Hepatocyte (in vitro differentiated cells): ENCODE data around the gene IL1RAPL1. TPM values are rescaled to one million over a fixed set of nuclear protein-coding genes. Genes with fewer than 3 reads are reported as not detected.

Experiments used
- DNase-seq: peaks from one replicate; pipeline ENCODE4 v3.0.0-alpha.2; 2016; ENCODE audit warnings: low spot score
- H2AFZ ChIP-seq: fragments of 200-600 bp; sonication (generic); 2 replicates; pipeline ENCODE4 v1.6.0; 2016; ENCODE audit warnings: antibody characterized with exemption, mild to moderate bottlenecking
- H3K27ac ChIP-seq: fragments of 200-600 bp; sonication (generic); 2 replicates; pipeline ENCODE4 v1.5.1; 2016; ENCODE audit warnings: mild to moderate bottlenecking
- H3K27me3 ChIP-seq: fragments of 200-600 bp; sonication (generic); 2 replicates; pipeline ENCODE4 v1.6.1; 2016
- H3K36me3 ChIP-seq: fragments of 200-600 bp; sonication (generic); replicated peaks from 2 replicates; pipeline ENCODE4 v1.5.1; 2016; ENCODE audit warnings: low read depth; ENCODE audit not compliant: insufficient read depth
- H3K4me1 ChIP-seq: fragments of 200-600 bp; sonication (generic); 2 replicates; pipeline ENCODE4 v1.5.1; 2016; ENCODE audit warnings: mild to moderate bottlenecking, moderate library complexity; ENCODE audit not compliant: insufficient read depth
- H3K4me2 ChIP-seq: fragments of 200-600 bp; sonication (generic); 2 replicates; pipeline ENCODE4 v1.6.0; 2016
- H3K4me3 ChIP-seq: fragments of 200-600 bp; sonication (generic); 2 replicates; pipeline ENCODE4 v1.5.1; 2016; ENCODE audit warnings: mild to moderate bottlenecking
- H3K79me2 ChIP-seq: fragments of 200-600 bp; sonication (generic); 2 replicates; pipeline ENCODE4 v1.6.0; 2017; ENCODE audit warnings: mild to moderate bottlenecking
- H3K9me2 ChIP-seq: fragments of 200-600 bp; sonication (generic); replicated peaks from 2 replicates; pipeline ENCODE4 v1.6.0; 2017; ENCODE audit warnings: mild to moderate bottlenecking; ENCODE audit not compliant: insufficient read depth
- H3K9me3 ChIP-seq: fragments of 200-600 bp; sonication (generic); 2 replicates; pipeline ENCODE4 v1.5.1; 2016; ENCODE audit warnings: low read depth, mild to moderate bottlenecking
- H4K20me1 ChIP-seq: fragments of 200-600 bp; sonication (generic); 2 replicates; pipeline ENCODE4 v1.6.0; 2016; ENCODE audit warnings: mild to moderate bottlenecking; ENCODE audit not compliant: insufficient read depth, poor library complexity, severe bottlenecking
- CTCF ChIP-seq: fragments of 200-600 bp; sonication (generic); IDR thresholded peaks from 2 replicates; pipeline ENCODE4 v1.5.1; 2016; ENCODE audit warnings: antibody characterized with exemption, mild to moderate bottlenecking; ENCODE audit not compliant: poor library complexity
- EZH2 ChIP-seq: fragments of 200-600 bp; sonication (generic); IDR thresholded peaks from 2 replicates; pipeline ENCODE4 v1.6.1; 2016; ENCODE audit warnings: antibody characterized with exemption, mild to moderate bottlenecking, borderline replicate concordance
- EZH2phosphoT487 ChIP-seq: fragments of 200-600 bp; sonication (generic); IDR thresholded peaks from one replicate; pipeline ENCODE4 v1.6.1; 2018; ENCODE audit warnings: antibody characterized with exemption, mild to moderate bottlenecking, low read depth, moderate library complexity; ENCODE audit not compliant: unreplicated experiment, severe bottlenecking
- WGBS: methylation state at CpG from one replicate; pipeline ENCODE4 v1.1.6; 2016; ENCODE audit warnings: low lambda C conversion rate; ENCODE audit errors: missing lambda C conversion rate; 5-methylcytosine and 5-hydroxymethylcytosine counted together
- polyA plus RNA-seq: library from polyadenylated mRNA; unstranded; fragments of >200 nt; fragmentation: Nextera tagmentation; extraction: Ambion mirVana; gene quantifications from 2 replicates; pipeline ENCODE4 v1.2.1, GENCODE V29; 2016
- total RNA-seq: library from RNA; depleted of rRNA; stranded (reverse); fragments of >200 nt; gene quantifications from 2 replicates; pipeline ENCODE4 v1.2.3, GENCODE V29; 2014

Gene IL1RAPL1
- total and polyA plus RNA-seq, 2 experiments from 2014 or later: 0.89 to 2.7 TPM

GRCh38 chrX:29693912-29694311 lies 1106.7 kb downstream of the IL1RAPL1 start:
- Histone ChIP-seq H3K4me1 (no peaks in the 10 kb centered on the region), H3K9me3 (no peaks in the 10 kb centered on the region), H2AFZ (no peak overlapping the region), H3K4me3 (no peak overlapping the region), H3K9me2 (no peaks in the 10 kb centered on the region), H3K36me3 (no peaks in the 10 kb centered on the region), H3K27me3 (no peaks in the 10 kb centered on the region), H3K79me2 (no peaks in the 10 kb centered on the region), H3K27ac (no peak overlapping the region), H4K20me1 (no peaks in the 10 kb centered on the region), H3K4me2 (no peak overlapping the region)
- 60% methylated on average over 3 of the region's 3 CpGs for WGBS
- TF ChIP-seq EZH2: no peak
- no peak for TF ChIP-seq CTCF
- no peak for TF ChIP-seq EZH2phosphoT487
- DNase-seq: no peak

DNA sequence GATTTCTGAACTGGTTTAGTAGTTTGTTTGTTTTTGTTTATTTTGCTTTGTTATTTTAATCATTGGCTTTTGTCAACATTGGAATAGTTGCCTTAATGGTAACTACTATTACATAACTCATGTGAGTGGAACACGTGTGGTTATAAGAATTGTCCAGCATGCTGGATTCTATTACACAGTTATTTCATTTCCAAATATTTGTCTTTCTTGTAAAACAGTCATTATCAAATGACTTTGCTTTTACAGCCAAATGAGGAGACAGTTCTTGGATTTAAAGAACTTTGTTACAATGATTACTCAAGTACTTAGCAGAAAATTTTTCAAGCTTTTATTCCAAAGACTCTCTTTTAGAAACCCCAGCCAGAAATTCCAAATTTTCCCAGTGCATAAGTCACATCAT lies 1112.0 kb downstream of the IL1RAPL1 start:
- 21% methylated on average over 1 of the region's 1 CpG for WGBS
- no peak for DNase-seq

DNA sequence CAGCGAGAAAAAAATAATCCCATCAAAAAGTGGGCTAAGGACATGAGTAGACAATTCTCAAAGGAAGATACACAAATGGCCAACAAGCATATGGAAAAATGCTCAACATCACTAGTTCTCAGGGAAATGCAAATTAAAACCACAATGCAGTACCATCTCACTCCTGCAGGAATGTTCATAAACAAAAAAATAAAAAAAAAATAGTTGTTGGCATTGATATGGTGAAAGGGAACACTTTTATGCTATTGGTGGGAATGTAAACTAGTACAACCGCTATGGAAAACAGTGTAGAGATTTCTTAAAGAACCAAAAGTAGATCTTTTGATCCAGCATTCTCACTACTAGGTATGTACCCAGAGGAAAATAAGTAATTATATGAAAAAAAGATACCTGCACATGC lies 1119.8 kb downstream of the IL1RAPL1 start:
- Histone ChIP-seq H3K9me2 (no peaks in the 10 kb centered on the region), H2AFZ (no peak overlapping the region), H3K4me1 (no peaks in the 10 kb centered on the region), H3K27me3 (no peaks in the 10 kb centered on the region), H3K4me2 (no peak overlapping the region), H3K27ac (no peak overlapping the region), H3K4me3 (no peak overlapping the region), H3K79me2 (no peaks in the 10 kb centered on the region), H4K20me1 (no peaks in the 10 kb centered on the region), H3K36me3 (no peaks in the 10 kb centered on the region), H3K9me3 (no peaks in the 10 kb centered on the region)
- no peak for DNase-seq
- 91% methylated on average over 2 of the region's 2 CpGs for WGBS
- no peak for TF ChIP-seq EZH2phosphoT487
- TF ChIP-seq CTCF: no peak
- TF ChIP-seq EZH2: no peak

More for the DNA sequence above, 1112.0 kb downstream of the IL1RAPL1 start:
- no peaks in the 10 kb centered on the region for H3K4me1 ChIP-seq
- H3K9me2 ChIP-seq: no peaks in the 10 kb centered on the region
- no peak overlapping the region for H3K27ac ChIP-seq
- no peak overlapping the region for H3K4me2 ChIP-seq
- H3K27me3 ChIP-seq: no peaks in the 10 kb centered on the region
- no peaks in the 10 kb centered on the region for H3K36me3 ChIP-seq
- no peaks in the 10 kb centered on the region for H3K79me2 ChIP-seq
- no peaks in the 10 kb centered on the region for H4K20me1 ChIP-seq
- TF ChIP-seq EZH2 (no peak), EZH2phosphoT487 (no peak), CTCF (no peak)
- H3K9me3 ChIP-seq: no peaks in the 10 kb centered on the region
- no peak overlapping the region for H3K4me3 ChIP-seq
- H2AFZ ChIP-seq: no peak overlapping the region

GRCh38 chrX:29721152-29721551 lies 1133.9 kb downstream of the IL1RAPL1 start:
- no peaks in the 10 kb centered on the region for H3K27me3 ChIP-seq
- H3K9me2 ChIP-seq: no peaks in the 10 kb centered on the region
- no peaks in the 10 kb centered on the region for H3K79me2 ChIP-seq
- no peaks in the 10 kb centered on the region for H3K4me1 ChIP-seq
- no peaks in the 10 kb centered on the region for H3K36me3 ChIP-seq
- no peak for DNase-seq
- no peak overlapping the region for H2AFZ ChIP-seq
- H3K4me2 ChIP-seq: no peak overlapping the region
- H3K9me3 ChIP-seq: no peaks in the 10 kb centered on the region
- TF ChIP-seq EZH2phosphoT487: no peak
- TF ChIP-seq EZH2: no peak
- no peak for TF ChIP-seq CTCF
- H4K20me1 ChIP-seq: no peaks in the 10 kb centered on the region
- no peak overlapping the region for H3K27ac ChIP-seq
- no peak overlapping the region for H3K4me3 ChIP-seq
- WGBS: 89% methylated on average over 2 of the region's 2 CpGs
